Fibroblast of lung (primary cell): ENCODE measurements around the gene ATP8A2. TPM values are rescaled to one million over a fixed set of nuclear protein-coding genes. Genes with fewer than 3 reads are reported as not detected.

Experiments used
- DNase-seq, 2 donors: peaks; one replicate each; pipeline versions ENCODE4 v3.0.0 to v3.0.0-alpha.2; 2010; ENCODE audit warnings: low read depth in 2 of 2
- H2AFZ ChIP-seq: 2 replicates; pipeline ENCODE4 v1.5.1; 2012; ENCODE audit warnings: low read length, control low read depth, inconsistent platforms
- H3K27ac ChIP-seq: 2 replicates; pipeline ENCODE4 v1.5.1; 2011; ENCODE audit warnings: low read length, control low read depth; ENCODE audit not compliant: insufficient read depth
- H3K27me3 ChIP-seq: 2 replicates; pipeline ENCODE4 v1.5.1; 2011; ENCODE audit warnings: mild to moderate bottlenecking, low read length; ENCODE audit not compliant: control insufficient read depth, insufficient read depth
- H3K36me3 ChIP-seq: 2 replicates; pipeline ENCODE4 v1.5.1; 2011; ENCODE audit warnings: low read length; ENCODE audit not compliant: control insufficient read depth, insufficient read depth
- H3K4me1 ChIP-seq: 2 replicates; pipeline ENCODE4 v1.5.1; 2011; ENCODE audit warnings: low read length; ENCODE audit not compliant: control insufficient read depth, insufficient read depth; ENCODE audit errors: extremely low read depth
- H3K4me2 ChIP-seq: 2 replicates; pipeline ENCODE4 v1.5.1; 2011; ENCODE audit warnings: low read length, control low read depth; ENCODE audit not compliant: insufficient read depth; ENCODE audit errors: extremely low read depth
- H3K4me3 ChIP-seq, 4 experiments: fragments of 200-600 bp in 1 of 4; sonication (generic) in 1 of 4; replicated peaks in 1 of 4; 2 replicates each; pipeline ENCODE4 v1.5.1; 2011 to 2016; ENCODE audit warnings: low read length in 4 of 4, low read depth in 3 of 4, mild to moderate bottlenecking in 3 of 4, control low read depth in 2 of 4, inconsistent platforms in 1 of 4, mixed read lengths in 1 of 4; ENCODE audit not compliant: insufficient read depth in 1 of 4; ENCODE audit errors: control extremely low read depth in 1 of 4
- H3K79me2 ChIP-seq: 2 replicates; pipeline ENCODE4 v1.5.1; 2012; ENCODE audit warnings: mild to moderate bottlenecking, low read length, inconsistent platforms; ENCODE audit not compliant: control insufficient read depth, insufficient read depth
- H3K9ac ChIP-seq: 2 replicates; pipeline ENCODE4 v1.5.1; 2011; ENCODE audit warnings: mild to moderate bottlenecking, low read length, control low read depth; ENCODE audit not compliant: insufficient read depth
- H3K9me3 ChIP-seq: 2 replicates; pipeline ENCODE4 v1.5.1; 2012; ENCODE audit warnings: low read depth, low read length; ENCODE audit not compliant: control insufficient read depth, insufficient read depth
- H4K20me1 ChIP-seq: 2 replicates; pipeline ENCODE4 v1.5.1; 2011; ENCODE audit warnings: low read length; ENCODE audit not compliant: control insufficient read depth, insufficient read depth; ENCODE audit errors: extremely low read depth
- CTCF ChIP-seq, 2 donors: IDR thresholded peaks in 1 of 2; conservative IDR thresholded peaks in 1 of 2; 1 replicate in 1 of 2; 2 replicates in 1 of 2; pipeline ENCODE4 v1.5.1; 2011 to 2012; ENCODE audit warnings: low read length in 2 of 2, control low read depth in 1 of 2, inconsistent platforms in 1 of 2, low read depth in 1 of 2, mild to moderate bottlenecking in 1 of 2
- EZH2 ChIP-seq: IDR thresholded peaks from 2 replicates; pipeline ENCODE4 v1.5.1; 2012; ENCODE audit warnings: low read length, control low read depth, mild to moderate bottlenecking; ENCODE audit errors: missing control alignments
- polyA plus RNA-seq, 2 donors: library from polyadenylated mRNA; depleted of rRNA in 1 of 2; stranded (reverse) in 1 of 2; unstranded in 1 of 2; fragments of >200 nt; gene quantifications; 2 replicates each; pipeline ENCODE4 v1.2.1, GENCODE V29; 2011 to 2012; ENCODE audit warnings: missing spikeins in 1 of 2
- total RNA-seq: library from RNA; depleted of rRNA; stranded (reverse); fragments of >200 nt; gene quantifications from 2 replicates; pipeline ENCODE4 v1.2.1, GENCODE V29; 2014

Gene ATP8A2
- total and polyA plus RNA-seq, 2 donors (not counting 1 experiment from before 2014, with no cell fraction given) = under 0.01 to 0.01 TPM

- no peak for DNase-seq
- H2AFZ ChIP-seq = no peak overlapping the region
- H3K4me1 ChIP-seq = no peaks in the 10 kb centered on the region
- H4K20me1 ChIP-seq = no peaks in the 10 kb centered on the region
- no peaks in the 10 kb centered on the region for H3K27me3 ChIP-seq
- H3K36me3 ChIP-seq = no peaks in the 10 kb centered on the region
- no peaks in the 10 kb centered on the region for H3K79me2 ChIP-seq
- H3K4me3 ChIP-seq = no peak overlapping the region
- H3K9me3 ChIP-seq = no peaks in the 10 kb centered on the region
- H3K9ac ChIP-seq = no peak overlapping the region
- no peak for TF ChIP-seq EZH2
- TF ChIP-seq CTCF (conservative IDR thresholded peaks at IDR 0.05 in 1 of 2, IDR thresholded peaks at IDR 0.05 in 1 of 2; ENCODE audit: low read depth in 1 of 2, low read length in 2 of 2) = no peak
- H3K4me2 ChIP-seq = no peak overlapping the region
- H3K27ac ChIP-seq = no peak overlapping the region
These were observed 403.5 kb downstream of the ATP8A2 start for GRCh38 chr13:25775275-25775674.

GRCh38 chr13:25775986-25776385, 404.2 kb downstream of the ATP8A2 start:
- Histone ChIP-seq H3K27ac (no peak overlapping the region), H3K79me2 (no peaks in the 10 kb centered on the region), H3K4me3 (no peak overlapping the region), H3K9me3 (no peaks in the 10 kb centered on the region), H3K27me3 (no peaks in the 10 kb centered on the region), H3K36me3 (no peaks in the 10 kb centered on the region), H3K4me1 (no peaks in the 10 kb centered on the region), H3K4me2 (no peak overlapping the region), H2AFZ (no peak overlapping the region), H4K20me1 (no peaks in the 10 kb centered on the region), H3K9ac (no peak overlapping the region)
- DNase-seq = no peak
- TF ChIP-seq CTCF (conservative IDR thresholded peaks at IDR 0.05 in 1 of 2, IDR thresholded peaks at IDR 0.05 in 1 of 2; ENCODE audit: low read depth in 1 of 2, low read length in 2 of 2) (no peak), EZH2 (no peak)

- H3K9ac ChIP-seq = no peak overlapping the region
- no peaks in the 10 kb centered on the region for H3K79me2 ChIP-seq
- no peaks in the 10 kb centered on the region for H3K9me3 ChIP-seq
- DNase-seq = no peak
- H2AFZ ChIP-seq = no peak overlapping the region
- no peak overlapping the region for H3K27ac ChIP-seq
- no peaks in the 10 kb centered on the region for H3K27me3 ChIP-seq
- H3K4me1 ChIP-seq = no peaks in the 10 kb centered on the region
- no peak overlapping the region for H3K4me3 ChIP-seq
- H4K20me1 ChIP-seq = no peaks in the 10 kb centered on the region
- H3K36me3 ChIP-seq = no peaks in the 10 kb centered on the region
- no peak for TF ChIP-seq CTCF (conservative IDR thresholded peaks at IDR 0.05 in 1 of 2, IDR thresholded peaks at IDR 0.05 in 1 of 2; ENCODE audit: low read depth in 1 of 2, low read length in 2 of 2)
- no peak for TF ChIP-seq EZH2
- no peak overlapping the region for H3K4me2 ChIP-seq
These were observed 404.9 kb downstream of the ATP8A2 start for GRCh38 chr13:25776722-25777121.
